Peyer's patch (tissue), 4 donors: Measurements from ENCODE around the gene PEX5L.

ENCODE experiments used
- CTCF ChIP-seq, 6 experiments: fragments of 450-650 bp in 4 of 6; fragments of 200-600 bp in 2 of 6; sonication (generic) in 1 of 6; IDR thresholded peaks; one replicate each; pipeline ENCODE4 v1.5.1; 2017 to 2019; ENCODE audit warnings: antibody characterized with exemption in 6 of 6, mild to moderate bottlenecking in 3 of 6, moderate library complexity in 1 of 6
- POLR2A ChIP-seq, 2 donors: fragments of 450-650 bp; IDR thresholded peaks; one replicate each; pipeline ENCODE4 v1.5.1; 2017; ENCODE audit warnings: antibody characterized with exemption in 2 of 2, mild to moderate bottlenecking in 2 of 2, moderate library complexity in 2 of 2

GRCh38 chr3:179745716-179746115, 291.0 kb downstream of the PEX5L start:
- TF ChIP-seq CTCF (IDR thresholded peaks at IDR 0.05) (no peak), POLR2A (IDR thresholded peaks at IDR 0.05) (no peak)
